Keratinocyte (primary cell): Measurements from ENCODE around the gene WFS1. TPM values are rescaled to one million over a fixed set of nuclear protein-coding genes. Genes with fewer than 3 reads are reported as not detected.

ENCODE experiments used
- DNase-seq: peaks from one replicate; pipeline ENCODE4 v3.0.0-alpha.2; 2011; ENCODE audit warnings: low read depth, missing footprints, low spot score
- FAIRE-seq: peaks from 2 replicates; lab custom pipeline; 2011; peaks lifted over from hg19 to GRCh38; lab: Jason Lieb, UNC
- H2AFZ ChIP-seq: 2 replicates; pipeline ENCODE4 v1.6.0; 2012; ENCODE audit warnings: low read length, control low read depth, inconsistent platforms; ENCODE audit not compliant: control insufficient read depth
- H3K27ac ChIP-seq: 2 replicates; pipeline ENCODE4 v1.5.1; 2011; ENCODE audit warnings: low read length; ENCODE audit not compliant: control insufficient read depth, insufficient read depth
- H3K27me3 ChIP-seq: 3 replicates; pipeline ENCODE4 v1.6.0; 2011; ENCODE audit warnings: low read length; ENCODE audit not compliant: control insufficient read depth, insufficient read depth; ENCODE audit errors: extremely low read depth
- H3K36me3 ChIP-seq, 2 experiments: 2 replicates in 1 of 2; 3 replicates in 1 of 2; pipeline ENCODE4 v1.5.1; 2011; ENCODE audit warnings: low read length in 2 of 2, mild to moderate bottlenecking in 1 of 2; ENCODE audit not compliant: control insufficient read depth in 2 of 2, insufficient read depth in 2 of 2; ENCODE audit errors: extremely low read depth in 1 of 2
- H3K4me1 ChIP-seq: 3 replicates; pipeline ENCODE4 v1.5.1; 2011; ENCODE audit warnings: low read length; ENCODE audit not compliant: control insufficient read depth, insufficient read depth; ENCODE audit errors: extremely low read depth
- H3K4me2 ChIP-seq: 3 replicates; pipeline ENCODE4 v1.6.0; 2011; ENCODE audit warnings: low read depth, low read length; ENCODE audit not compliant: control insufficient read depth, insufficient read depth; ENCODE audit errors: extremely low read depth
- H3K4me3 ChIP-seq, 3 experiments: fragments of 200-600 bp in 1 of 3; sonication (generic) in 1 of 3; 2 replicates in 2 of 3; 3 replicates in 1 of 3; pipeline ENCODE4 v1.5.1; 2011 to 2016; ENCODE audit warnings: low read length in 3 of 3, mild to moderate bottlenecking in 3 of 3, control low read depth in 2 of 3, inconsistent platforms in 1 of 3, low read depth in 1 of 3, mixed read lengths in 1 of 3, mixed run types in 1 of 3, moderate library complexity in 1 of 3; ENCODE audit not compliant: control insufficient read depth in 2 of 3, insufficient read depth in 2 of 3; ENCODE audit errors: extremely low read depth in 1 of 3
- H3K79me2 ChIP-seq: 2 replicates; pipeline ENCODE4 v1.6.0; 2012; ENCODE audit warnings: low read length; ENCODE audit not compliant: control insufficient read depth, insufficient read depth
- H3K9ac ChIP-seq: 3 replicates; pipeline ENCODE4 v1.6.0; 2011; ENCODE audit warnings: low read length; ENCODE audit not compliant: control insufficient read depth, insufficient read depth; ENCODE audit errors: extremely low read depth
- H3K9me1 ChIP-seq: 3 replicates; pipeline ENCODE4 v1.6.0; 2011; ENCODE audit warnings: low read length; ENCODE audit not compliant: control insufficient read depth, insufficient read depth; ENCODE audit errors: extremely low read depth
- H3K9me3 ChIP-seq: 2 replicates; pipeline ENCODE4 v1.5.1; 2012; ENCODE audit warnings: low read depth, low read length; ENCODE audit not compliant: control insufficient read depth
- H4K20me1 ChIP-seq: 3 replicates; pipeline ENCODE4 v1.6.0; 2011; ENCODE audit warnings: low read length; ENCODE audit not compliant: control insufficient read depth, insufficient read depth; ENCODE audit errors: extremely low read depth
- CTCF ChIP-seq, 3 experiments: IDR thresholded peaks in 1 of 3; conservative IDR thresholded peaks in 1 of 3; optimal IDR thresholded peaks in 1 of 3; 2 replicates in 2 of 3; 3 replicates in 1 of 3; pipeline versions ENCODE3 to v1.5.1; 2011; ENCODE audit warnings: low read length in 3 of 3, mild to moderate bottlenecking in 3 of 3, moderate library complexity in 2 of 3, control low read depth in 1 of 3, inconsistent platforms in 1 of 3; ENCODE audit not compliant: insufficient read depth in 2 of 3; ENCODE audit errors: extremely low read depth in 1 of 3
- EZH2 ChIP-seq: IDR thresholded peaks from one replicate; pipeline ENCODE4 v1.6.1; 2012; ENCODE audit warnings: inconsistent platforms, mild to moderate bottlenecking, low read length, moderate library complexity
- dilution Hi-C: fragments of 300-500 bp; cut with MboI; formaldehyde crosslinking; loops from one replicate; pipeline ENCODE4 v1.7.0; 2020; ENCODE audit warnings: low sequenced_read_pairs; ENCODE audit not compliant: extremely low pct_ligation_motif_present
- polyA plus RNA-seq, 5 experiments: library from polyadenylated mRNA; depleted of rRNA in 3 of 5; stranded (reverse) in 3 of 5; stranded (forward) in 1 of 5; unstranded in 1 of 5; fragments of >200 nt; gene quantifications; 1 replicate in 1 of 5; 2 replicates in 3 of 5; 3 replicates in 1 of 5; pipeline versions ENCODE4 v1.2.1 to v1.2.3, GENCODE V29; 2011 to 2012; ENCODE audit warnings: missing spikeins in 2 of 5, low read depth in 1 of 5, low replicate concordance in 1 of 5

Gene WFS1
- polyA plus RNA-seq, 1 donor (not counting 4 experiments of a cell fraction or from before 2014, with no cell fraction given) = 7.0 TPM

GRCh38 chr4:6268650-6269615, 717 bp upstream of the WFS1 start:
- Histone ChIP-seq H4K20me1 (peaks cover 4% of the 10 kb centered on the region), H3K9me1 (no peaks in the 10 kb centered on the region), H3K27ac (no peak overlapping the region), H3K4me3 (peak overlapping the region in 2 of 3 experiments; percentile 54 to 59), H3K79me2 (no peaks in the 10 kb centered on the region), H3K9me3 (no peaks in the 10 kb centered on the region), H3K36me3 (no peaks in the 10 kb centered on the region), H3K4me2 (peak overlapping the region; percentile 86), H3K4me1 (peaks cover 15% of the 10 kb centered on the region), H2AFZ (peak overlapping the region; percentile 73), H3K27me3 (no peaks in the 10 kb centered on the region), H3K9ac (no peak overlapping the region)
- TF ChIP-seq EZH2 (no peak), CTCF (optimal IDR thresholded peaks at IDR 0.05 in 1 of 3, IDR thresholded peaks at IDR 0.05 in 1 of 3, conservative IDR thresholded peaks at IDR 0.05 in 1 of 3; ENCODE audit: extremely low read depth in 1 of 3, insufficient read depth in 2 of 3, low read length in 3 of 3) (no peak)
- FAIRE-seq (no peak), DNase-seq (no peak)
- dilution Hi-C loops = no loop called here

GRCh38 chr4:6270636-6271121, 1.0 kb downstream of the WFS1 start:
- FAIRE-seq = no peak
- peaks cover 8% of the 10 kb centered on the region for H4K20me1 ChIP-seq

More at GRCh38 chr4:6270636-6271121, 1.0 kb downstream of the WFS1 start:
- no peak overlapping the region for H2AFZ ChIP-seq
- no peaks in the 10 kb centered on the region for H3K79me2 ChIP-seq
- dilution Hi-C loops = no loop called here
- H3K4me3 ChIP-seq = peak overlapping the region; percentile 45 to 93 (median 83)
- no peak overlapping the region for H3K27ac ChIP-seq
- peak overlapping the region; percentile 70 for H3K4me2 ChIP-seq
- no peaks in the 10 kb centered on the region for H3K27me3 ChIP-seq
- H3K9me1 ChIP-seq = no peaks in the 10 kb centered on the region
- TF ChIP-seq EZH2 = no peak
- DNase-seq = no peak
- H3K9ac ChIP-seq = peak overlapping the region; percentile 52
- peaks cover 15% of the 10 kb centered on the region for H3K4me1 ChIP-seq
- no peaks in the 10 kb centered on the region for H3K36me3 ChIP-seq
- no peaks in the 10 kb centered on the region for H3K9me3 ChIP-seq
